CD14-positive monocyte (primary cell): ENCODE data around the gene ITPKA. TPM values are rescaled to one million over a fixed set of nuclear protein-coding genes. Genes with fewer than 3 reads are reported as not detected.
A peak's percentile ranks its signal among the peaks of the same experiment; 100 is the strongest.

Experiments used
- DNase-seq, 3 donors: peaks; one replicate each; pipeline ENCODE4 v3.0.0-alpha.2; 2011 to 2022
- H2AFZ ChIP-seq: 2 replicates; pipeline ENCODE4 v1.6.0; 2012; ENCODE audit warnings: mild to moderate bottlenecking, low read depth, low read length, inconsistent platforms; ENCODE audit not compliant: insufficient read depth, poor library complexity, severe bottlenecking
- H3K27ac ChIP-seq, 2 donors: 1 replicate in 1 of 2; 2 replicates in 1 of 2; pipeline ENCODE4 v1.5.1; 2012 to 2013; ENCODE audit warnings: low read length in 2 of 2, control low read depth in 1 of 2, inconsistent platforms in 1 of 2, low read depth in 1 of 2, mild to moderate bottlenecking in 1 of 2
- H3K27me3 ChIP-seq, 2 donors: one replicate each; pipeline versions ENCODE4 v1.6.0 to v1.6.1; 2011 to 2013; ENCODE audit warnings: low read length in 2 of 2; ENCODE audit not compliant: control insufficient read depth in 2 of 2, insufficient read depth in 2 of 2
- H3K36me3 ChIP-seq, 2 donors: replicated peaks in 1 of 2; 1 replicate in 1 of 2; 2 replicates in 1 of 2; pipeline versions ENCODE4 v1.5.1 to v1.6.1; 2012 to 2013; ENCODE audit warnings: low read length in 2 of 2, control low read depth in 1 of 2, inconsistent platforms in 1 of 2, mild to moderate bottlenecking in 1 of 2; ENCODE audit not compliant: insufficient read depth in 2 of 2, control insufficient read depth in 1 of 2
- H3K4me1 ChIP-seq, 2 donors: 1 replicate in 1 of 2; 2 replicates in 1 of 2; pipeline versions ENCODE4 v1.5.1 to v1.6.1; 2012 to 2013; ENCODE audit warnings: low read length in 2 of 2, control low read depth in 1 of 2, inconsistent platforms in 1 of 2, mild to moderate bottlenecking in 1 of 2, moderate library complexity in 1 of 2; ENCODE audit not compliant: insufficient read depth in 2 of 2, control insufficient read depth in 1 of 2
- H3K4me2 ChIP-seq: replicated peaks from 2 replicates; pipeline ENCODE3; 2012; ENCODE audit warnings: low read length, moderate library complexity, mild to moderate bottlenecking; ENCODE audit not compliant: poor library complexity, severe bottlenecking; ENCODE audit errors: extremely low read depth
- H3K4me3 ChIP-seq, 3 experiments: fragments of 200-600 bp in 1 of 3; sonication (generic) in 1 of 3; replicated peaks in 1 of 3; 1 replicate in 2 of 3; 2 replicates in 1 of 3; pipeline ENCODE4 v1.5.1; 2011 to 2013; ENCODE audit warnings: low read length in 3 of 3, mild to moderate bottlenecking in 3 of 3, control low read depth in 2 of 3, low read depth in 2 of 3, inconsistent platforms in 1 of 3, moderate library complexity in 1 of 3
- H3K79me2 ChIP-seq: 2 replicates; pipeline ENCODE4 v1.6.0; 2012; ENCODE audit warnings: mild to moderate bottlenecking, control low read depth, inconsistent platforms, low read length, moderate library complexity; ENCODE audit not compliant: insufficient read depth
- H3K9ac ChIP-seq: 2 replicates; pipeline ENCODE4 v1.6.0; 2017; ENCODE audit warnings: low read length, mild to moderate bottlenecking; ENCODE audit not compliant: insufficient read depth, poor library complexity, severe bottlenecking
- H3K9me3 ChIP-seq, 2 donors: replicated peaks in 1 of 2; 1 replicate in 1 of 2; 2 replicates in 1 of 2; pipeline versions ENCODE4 v1.5.1 to v1.6.1; 2012 to 2013; ENCODE audit warnings: low read length in 2 of 2, control low read depth in 1 of 2; ENCODE audit not compliant: control insufficient read depth in 1 of 2, insufficient read depth in 1 of 2
- H4K20me1 ChIP-seq: 2 replicates; pipeline ENCODE4 v1.6.0; 2012; ENCODE audit warnings: mild to moderate bottlenecking, low read length, control low read depth, moderate library complexity; ENCODE audit not compliant: insufficient read depth
- H3K27ac Mint-ChIP-seq, 7 donors: one replicate each; pipeline ENCODE4 v1.8.0; 2020; ENCODE audit warnings: mild to moderate bottlenecking in 7 of 7, mixed read lengths in 7 of 7, moderate library complexity in 6 of 7, inconsistent platforms in 2 of 7
- H3K27me3 Mint-ChIP-seq, 3 donors: one replicate each; pipeline ENCODE4 v1.8.0; 2021 to 2022; ENCODE audit warnings: low read depth in 3 of 3, mild to moderate bottlenecking in 3 of 3, mixed read lengths in 3 of 3, moderate library complexity in 3 of 3, inconsistent platforms in 1 of 3
- H3K36me3 Mint-ChIP-seq, 2 donors: one replicate each; pipeline ENCODE4 v1.8.0; 2020; ENCODE audit warnings: mixed read lengths in 2 of 2, inconsistent platforms in 1 of 2, mild to moderate bottlenecking in 1 of 2
- H3K4me1 Mint-ChIP-seq: one replicate; pipeline ENCODE4 v1.8.0; 2020; ENCODE audit warnings: mild to moderate bottlenecking, mixed read lengths
- H3K4me3 Mint-ChIP-seq, 2 donors: one replicate each; pipeline ENCODE4 v1.8.0; 2020; ENCODE audit warnings: mild to moderate bottlenecking in 2 of 2, mixed read lengths in 2 of 2, moderate library complexity in 1 of 2
- H3K9me3 Mint-ChIP-seq, 7 donors: one replicate each; pipeline ENCODE4 v1.8.0; 2020 to 2022; ENCODE audit warnings: mixed read lengths in 7 of 7, mild to moderate bottlenecking in 6 of 7, moderate library complexity in 6 of 7, inconsistent platforms in 2 of 7
- WGBS: methylation state at CpG from one replicate; pipeline ENCODE4 v1.1.5; 2013; ENCODE audit warnings: missing lambda C conversion rate; ENCODE audit not compliant: insufficient coverage; 5-methylcytosine and 5-hydroxymethylcytosine counted together
- intact Hi-C, 2 donors: fragments of 100-400 bp; cut with micrococcal nuclease; formaldehyde crosslinking; loops; one replicate each; pipeline versions ENCODE4 v1.15.0 to v1.15.1; 2023
- polyA plus RNA-seq, 3 donors: library from polyadenylated mRNA; depleted of rRNA in 1 of 3; unstranded in 2 of 3; stranded (reverse) in 1 of 3; fragments of 300-500 nt in 2 of 3; fragments of >200 nt in 1 of 3; fragmentation: Illumina TruSeq in 2 of 3; gene quantifications; 1 replicate in 2 of 3; 2 replicates in 1 of 3; pipeline ENCODE4 v1.2.3, GENCODE V29; 2012 to 2021
- TF ChIP-seq, protein P1 (sequence below): fragments of 200-600 bp; IDR thresholded peaks from one replicate; pipeline ENCODE4 v1.8.0; 2022; ENCODE audit warnings: antibody characterized with exemption, mild to moderate bottlenecking

The ITPKA gene
- polyA plus RNA-seq, 3 donors = 0.31 TPM; not detected in 2

- TF ChIP-seq, protein P1, sequence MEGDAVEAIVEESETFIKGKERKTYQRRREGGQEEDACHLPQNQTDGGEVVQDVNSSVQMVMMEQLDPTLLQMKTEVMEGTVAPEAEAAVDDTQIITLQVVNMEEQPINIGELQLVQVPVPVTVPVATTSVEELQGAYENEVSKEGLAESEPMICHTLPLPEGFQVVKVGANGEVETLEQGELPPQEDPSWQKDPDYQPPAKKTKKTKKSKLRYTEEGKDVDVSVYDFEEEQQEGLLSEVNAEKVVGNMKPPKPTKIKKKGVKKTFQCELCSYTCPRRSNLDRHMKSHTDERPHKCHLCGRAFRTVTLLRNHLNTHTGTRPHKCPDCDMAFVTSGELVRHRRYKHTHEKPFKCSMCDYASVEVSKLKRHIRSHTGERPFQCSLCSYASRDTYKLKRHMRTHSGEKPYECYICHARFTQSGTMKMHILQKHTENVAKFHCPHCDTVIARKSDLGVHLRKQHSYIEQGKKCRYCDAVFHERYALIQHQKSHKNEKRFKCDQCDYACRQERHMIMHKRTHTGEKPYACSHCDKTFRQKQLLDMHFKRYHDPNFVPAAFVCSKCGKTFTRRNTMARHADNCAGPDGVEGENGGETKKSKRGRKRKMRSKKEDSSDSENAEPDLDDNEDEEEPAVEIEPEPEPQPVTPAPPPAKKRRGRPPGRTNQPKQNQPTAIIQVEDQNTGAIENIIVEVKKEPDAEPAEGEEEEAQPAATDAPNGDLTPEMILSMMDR = no peak
- Mint-ChIP-seq H3K36me3 (peaks cover 73 to 96% of the 10 kb centered on the region in 2 donors), H3K4me1 (peaks cover 5% of the 10 kb centered on the region), H3K27me3 (peaks cover 0 to 4% (median 0%) of the 10 kb centered on the region in 3 donors), H3K4me3 (no peak overlapping the region), H3K9me3 (no peaks in the 10 kb centered on the region), H3K27ac (no peak overlapping the region)
- H3K27me3 ChIP-seq = no peaks in the 10 kb centered on the region
- 97% methylated on average over 10 of the region's 11 CpGs for WGBS
- no peaks in the 10 kb centered on the region for H3K9me3 ChIP-seq
- no peak overlapping the region for H3K4me2 ChIP-seq
- no peak overlapping the region for H2AFZ ChIP-seq
- no peak overlapping the region for H3K9ac ChIP-seq
- intact Hi-C loops = no loop called here
- no peak overlapping the region for H3K27ac ChIP-seq
- peaks cover 0 to 12% of the 10 kb centered on the region in 2 donors for H3K4me1 ChIP-seq
- no peaks in the 10 kb centered on the region for H3K79me2 ChIP-seq
- peaks cover 78 to 95% of the 10 kb centered on the region in 2 donors for H3K36me3 ChIP-seq
- H3K4me3 ChIP-seq = no peak overlapping the region
- no peaks in the 10 kb centered on the region for H4K20me1 ChIP-seq
- DNase-seq = no peak
These were observed 20.3 kb upstream of the ITPKA start for GRCh38 chr15:41473418-41473817.

DNA sequence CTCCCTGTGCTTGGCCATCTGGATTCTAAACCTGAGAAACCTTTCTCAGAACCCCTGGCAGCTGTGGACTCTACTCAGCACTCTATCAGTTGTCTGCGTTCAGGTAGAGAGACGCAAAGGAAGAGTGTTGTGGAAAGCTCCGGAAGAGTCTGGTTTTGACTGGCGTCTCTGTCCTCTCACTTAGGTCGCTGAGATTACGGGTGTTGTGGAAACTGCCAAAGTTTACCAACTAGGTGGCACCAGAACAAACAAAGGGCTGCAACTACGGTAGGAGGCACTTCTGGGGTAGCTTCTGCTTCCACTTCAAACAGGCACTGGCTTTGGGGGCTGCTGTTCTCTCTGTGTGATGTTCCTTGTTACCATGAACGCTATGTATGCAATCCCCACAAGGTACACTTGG lies 19.2 kb upstream of the ITPKA start:
- Histone ChIP-seq H3K4me3 (no peak overlapping the region), H2AFZ (no peak overlapping the region), H3K79me2 (no peaks in the 10 kb centered on the region), H3K36me3 (peaks cover 84 to 95% of the 10 kb centered on the region in 2 donors), H3K9ac (no peak overlapping the region), H3K4me1 (peaks cover 0 to 12% of the 10 kb centered on the region in 2 donors), H3K9me3 (no peaks in the 10 kb centered on the region), H3K27ac (no peak overlapping the region), H3K27me3 (no peaks in the 10 kb centered on the region), H4K20me1 (no peaks in the 10 kb centered on the region), H3K4me2 (no peak overlapping the region)
- intact Hi-C loops = no loop called here
- H3K27me3 Mint-ChIP-seq = peaks cover 0 to 6% (median 0%) of the 10 kb centered on the region in 3 donors
- H3K9me3 Mint-ChIP-seq = no peaks in the 10 kb centered on the region
- no peak overlapping the region for H3K4me3 Mint-ChIP-seq
- 93% methylated on average over 7 of the region's 8 CpGs for WGBS
- peak overlapping the region in 3 of 7 donors; percentile 18 to 57 (median 27) for H3K27ac Mint-ChIP-seq
- TF ChIP-seq, protein P1 = no peak
- no peak for DNase-seq
- H3K4me1 Mint-ChIP-seq = peaks cover 5% of the 10 kb centered on the region
- peaks cover 75 to 96% of the 10 kb centered on the region in 2 donors for H3K36me3 Mint-ChIP-seq
